Esophagus squamous epithelium (tissue), 4 donors: ENCODE measurements around the gene TSNAX.

ENCODE experiments used
- CTCF ChIP-seq, 6 experiments: fragments of 450-650 bp in 4 of 6; fragments of 200-600 bp in 2 of 6; sonication (generic) in 2 of 6; IDR thresholded peaks; one replicate each; pipeline ENCODE4 v1.5.1; 2016 to 2019; ENCODE audit warnings: antibody characterized with exemption in 6 of 6, mild to moderate bottlenecking in 4 of 6, moderate library complexity in 4 of 6
- POLR2A ChIP-seq, 4 donors: fragments of 450-650 bp; IDR thresholded peaks; one replicate each; pipeline ENCODE4 v1.6.1; 2017; ENCODE audit warnings: antibody characterized with exemption in 4 of 4, mild to moderate bottlenecking in 4 of 4, moderate library complexity in 3 of 4

DNA sequence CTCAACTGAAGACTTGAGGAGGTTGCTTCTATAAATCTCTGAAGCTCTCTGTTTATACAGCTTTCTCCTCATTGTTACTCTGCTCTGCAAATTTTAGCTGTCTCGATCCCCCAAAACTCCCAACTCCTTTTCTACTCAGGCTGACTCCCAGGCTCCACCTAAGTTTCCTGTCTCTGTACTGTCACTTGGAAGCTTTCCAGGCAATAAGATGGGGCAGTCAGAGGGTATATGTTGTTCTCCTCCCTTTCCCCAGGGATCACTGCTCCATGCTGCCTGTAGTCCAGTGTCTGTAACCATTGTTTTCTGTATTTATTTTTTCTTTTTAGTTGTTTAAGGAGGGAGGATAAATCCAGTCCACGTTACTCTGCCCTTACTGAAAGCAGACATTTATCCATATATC lies 13.4 kb downstream of the TSNAX start:
- TF ChIP-seq CTCF (IDR thresholded peaks at IDR 0.05) (no peak), POLR2A (IDR thresholded peaks at IDR 0.05) (no peak)
